Subcutaneous abdominal adipose tissue (tissue), 5 donors: ENCODE measurements around the gene SLC9A5.

Experiments used
- H3K27ac ChIP-seq: one replicate; pipeline ENCODE4 v1.7.0; 2013; ENCODE audit warnings: low read depth, mild to moderate bottlenecking, inconsistent platforms, low read length, moderate library complexity
- H3K27me3 ChIP-seq, 5 donors: one replicate each; pipeline ENCODE4 v1.7.0; 2013; ENCODE audit warnings: low read length in 5 of 5, inconsistent platforms in 1 of 5; ENCODE audit not compliant: control insufficient read depth in 5 of 5, insufficient read depth in 4 of 5
- H3K36me3 ChIP-seq, 5 donors: one replicate each; pipeline ENCODE4 v1.7.0; 2013; ENCODE audit warnings: low read length in 5 of 5; ENCODE audit not compliant: control insufficient read depth in 5 of 5, insufficient read depth in 5 of 5
- H3K4me1 ChIP-seq, 5 donors: one replicate each; pipeline ENCODE4 v1.7.0; 2013; ENCODE audit warnings: low read length in 5 of 5, mild to moderate bottlenecking in 3 of 5, moderate library complexity in 1 of 5; ENCODE audit not compliant: control insufficient read depth in 5 of 5, insufficient read depth in 5 of 5
- H3K4me3 ChIP-seq, 5 donors: one replicate each; pipeline ENCODE4 v1.7.0; 2013; ENCODE audit warnings: low read length in 5 of 5, low read depth in 1 of 5
- H3K9ac ChIP-seq, 5 donors: one replicate each; pipeline ENCODE4 v1.7.0; 2013; ENCODE audit warnings: low read length in 5 of 5, mild to moderate bottlenecking in 4 of 5, moderate library complexity in 3 of 5
- H3K9me3 ChIP-seq, 5 donors: one replicate each; pipeline ENCODE4 v1.7.0; 2013; ENCODE audit warnings: low read length in 5 of 5; ENCODE audit not compliant: control insufficient read depth in 5 of 5
- donor health status: healthy.
- donor health status: healthy.
- donor health status: healthy.
- donor health status: healthy.
- donor health status: healthy.

SLC9A5 gene

GRCh38 chr16:67228905-67229304 lies 19.9 kb upstream of the SLC9A5 start:
- Histone ChIP-seq H3K4me3 (no peak overlapping the region), H3K27me3 (no peaks in the 10 kb centered on the region), H3K9ac (no peak overlapping the region), H3K36me3 (peaks cover 0 to 54% (median 51%) of the 10 kb centered on the region in 5 donors), H3K27ac (no peak overlapping the region), H3K9me3 (no peaks in the 10 kb centered on the region), H3K4me1 (peaks cover 8 to 41% (median 22%) of the 10 kb centered on the region in 5 donors)

- Histone ChIP-seq H3K9me3 (no peaks in the 10 kb centered on the region), H3K4me1 (peaks cover 8 to 30% (median 22%) of the 10 kb centered on the region in 5 donors), H3K27me3 (no peaks in the 10 kb centered on the region), H3K9ac (no peak overlapping the region), H3K36me3 (peaks cover 0 to 66% (median 58%) of the 10 kb centered on the region in 5 donors), H3K27ac (no peak overlapping the region), H3K4me3 (no peak overlapping the region)
Measured at GRCh38 chr16:67229906-67230808, 18.6 kb upstream of the SLC9A5 start.

- Histone ChIP-seq H3K27ac (no peak overlapping the region), H3K36me3 (peaks cover 0 to 75% (median 64%) of the 10 kb centered on the region in 5 donors), H3K4me3 (no peak overlapping the region), H3K27me3 (no peaks in the 10 kb centered on the region), H3K4me1 (peaks cover 8 to 22% (median 19%) of the 10 kb centered on the region in 5 donors), H3K9me3 (no peaks in the 10 kb centered on the region), H3K9ac (no peak overlapping the region)
Measured at GRCh38 chr16:67230809-67231660, 17.7 kb upstream of the SLC9A5 start.

GRCh38 chr16:67233596-67233995 lies 15.2 kb upstream of the SLC9A5 start:
- Histone ChIP-seq H3K9ac (no peak overlapping the region), H3K27ac (no peak overlapping the region), H3K4me3 (no peak overlapping the region), H3K27me3 (no peaks in the 10 kb centered on the region), H3K4me1 (no peaks in the 10 kb centered on the region), H3K9me3 (no peaks in the 10 kb centered on the region), H3K36me3 (peaks cover 0 to 92% (median 81%) of the 10 kb centered on the region in 5 donors)

GRCh38 chr16:67234180-67234597 lies 14.6 kb upstream of the SLC9A5 start:
- peaks cover 0 to 1% (median 0%) of the 10 kb centered on the region in 5 donors for H3K4me1 ChIP-seq
- H3K27ac ChIP-seq, result no peak overlapping the region
- peaks cover 0 to 92% (median 81%) of the 10 kb centered on the region in 5 donors for H3K36me3 ChIP-seq
- no peak overlapping the region for H3K9ac ChIP-seq
- no peaks in the 10 kb centered on the region for H3K9me3 ChIP-seq
- no peaks in the 10 kb centered on the region for H3K27me3 ChIP-seq
- H3K4me3 ChIP-seq, result no peak overlapping the region

GRCh38 chr16:67235816-67236562 lies 12.8 kb upstream of the SLC9A5 start:
- no peak overlapping the region for H3K27ac ChIP-seq
- H3K9ac ChIP-seq, result no peak overlapping the region
- no peaks in the 10 kb centered on the region for H3K27me3 ChIP-seq
- H3K4me1 ChIP-seq, result peaks cover 6 to 18% (median 11%) of the 10 kb centered on the region in 5 donors
- no peak overlapping the region for H3K4me3 ChIP-seq
- H3K9me3 ChIP-seq, result no peaks in the 10 kb centered on the region
- H3K36me3 ChIP-seq, result peaks cover 0 to 83% (median 71%) of the 10 kb centered on the region in 5 donors

- no peaks in the 10 kb centered on the region for H3K27me3 ChIP-seq
- H3K9me3 ChIP-seq, result no peaks in the 10 kb centered on the region
- H3K9ac ChIP-seq, result no peak overlapping the region
- H3K4me1 ChIP-seq, result peaks cover 9 to 26% (median 19%) of the 10 kb centered on the region in 5 donors
- H3K4me3 ChIP-seq, result no peak overlapping the region
- peaks cover 0 to 75% (median 63%) of the 10 kb centered on the region in 5 donors for H3K36me3 ChIP-seq
- H3K27ac ChIP-seq, result no peak overlapping the region
Measured at GRCh38 chr16:67236563-67237395, 12.0 kb upstream of the SLC9A5 start.

GRCh38 chr16:67237396-67238277 lies 11.1 kb upstream of the SLC9A5 start:
- H3K27ac ChIP-seq, result no peak overlapping the region
- no peak overlapping the region for H3K9ac ChIP-seq
- H3K36me3 ChIP-seq, result peaks cover 0 to 69% (median 60%) of the 10 kb centered on the region in 5 donors
- H3K9me3 ChIP-seq, result no peaks in the 10 kb centered on the region
- peaks cover 14 to 34% (median 27%) of the 10 kb centered on the region in 5 donors for H3K4me1 ChIP-seq
- no peak overlapping the region for H3K4me3 ChIP-seq
- no peaks in the 10 kb centered on the region for H3K27me3 ChIP-seq
